LHCN-M2 (cell line): ENCODE data around the gene RAC2. TPM values are rescaled to one million over a fixed set of nuclear protein-coding genes. Genes with fewer than 3 reads are reported as not detected.
A peak's percentile ranks its signal among the peaks of the same experiment; 100 is the strongest.

Experiments
- DNase-seq: peaks from one replicate; pipeline ENCODE4 v3.0.0-alpha.2; 2012; ENCODE audit warnings: low read depth
- total RNA-seq: library from RNA; depleted of rRNA; stranded (reverse); fragments of >200 nt; gene quantifications from 2 replicates; pipeline ENCODE4 v1.2.3, GENCODE V29; 2014

Gene RAC2
- total RNA-seq, 1 experiment from 2014 or later = 0.69 TPM

GRCh38 chr22:37275622-37276021 lies 31.6 kb upstream of the RAC2 start:
- DNase-seq = no peak

- no peak for DNase-seq
Measured at GRCh38 chr22:37275134-37275533, 31.1 kb upstream of the RAC2 start.

- no peak for DNase-seq
Measured at GRCh38 chr22:37274380-37274862, 30.4 kb upstream of the RAC2 start.

GRCh38 chr22:37273846-37274225 lies 29.8 kb upstream of the RAC2 start:
- DNase-seq = no peak

GRCh38 chr22:37273126-37273845 lies 29.2 kb upstream of the RAC2 start:
- peak; percentile 49 for DNase-seq

- no peak for DNase-seq
Measured at GRCh38 chr22:37270928-37271650, 27.0 kb upstream of the RAC2 start.

GRCh38 chr22:37269936-37270678 lies 26.0 kb upstream of the RAC2 start:
- DNase-seq = no peak

GRCh38 chr22:37267661-37268413 lies 23.8 kb upstream of the RAC2 start:
- DNase-seq = no peak

- DNase-seq = no peak
Measured at GRCh38 chr22:37267135-37267587, 23.1 kb upstream of the RAC2 start.

GRCh38 chr22:37266581-37267134 lies 22.6 kb upstream of the RAC2 start:
- no peak for DNase-seq

GRCh38 chr22:37263966-37264887 lies 20.2 kb upstream of the RAC2 start:
- DNase-seq = no peak

- DNase-seq = no peak
Measured at GRCh38 chr22:37262346-37262745, 18.3 kb upstream of the RAC2 start.

- peak; percentile 45 for DNase-seq
Measured at GRCh38 chr22:37260901-37261336, 16.9 kb upstream of the RAC2 start.

GRCh38 chr22:37260155-37260795 lies 16.2 kb upstream of the RAC2 start:
- no peak for DNase-seq

- DNase-seq = peak; percentile 38
Measured at GRCh38 chr22:37259540-37260029, 15.5 kb upstream of the RAC2 start.

GRCh38 chr22:37258753-37259401 lies 14.8 kb upstream of the RAC2 start:
- no peak for DNase-seq

- no peak for DNase-seq
Measured at GRCh38 chr22:37258005-37258752, 14.1 kb upstream of the RAC2 start.
